Breast epithelium (tissue), 3 donors: ENCODE results near the gene SPRY2.

Experiments used
- CTCF ChIP-seq, 3 donors: fragments of 450-650 bp; IDR thresholded peaks; one replicate each; pipeline ENCODE4 v1.5.1; 2016 to 2017; ENCODE audit warnings: antibody characterized with exemption in 3 of 3, mild to moderate bottlenecking in 3 of 3, moderate library complexity in 3 of 3
- POLR2A ChIP-seq: fragments of 450-650 bp; IDR thresholded peaks from one replicate; pipeline ENCODE4 v1.6.1; 2016; ENCODE audit warnings: antibody characterized with exemption, mild to moderate bottlenecking, moderate library complexity

GRCh38 chr13:80312012-80312704, 28.8 kb downstream of the SPRY2 start:
- TF ChIP-seq POLR2A (no peak), CTCF (IDR thresholded peaks at IDR 0.05) (no peak)
